ENCODE measurements around the gene NAA40.
"Not testable (repeated sequence)": the region's sequence is repeated elsewhere in the genome, so short reads cannot be mapped to it uniquely, and the experiment has no call there.

Gene NAA40

DNA sequence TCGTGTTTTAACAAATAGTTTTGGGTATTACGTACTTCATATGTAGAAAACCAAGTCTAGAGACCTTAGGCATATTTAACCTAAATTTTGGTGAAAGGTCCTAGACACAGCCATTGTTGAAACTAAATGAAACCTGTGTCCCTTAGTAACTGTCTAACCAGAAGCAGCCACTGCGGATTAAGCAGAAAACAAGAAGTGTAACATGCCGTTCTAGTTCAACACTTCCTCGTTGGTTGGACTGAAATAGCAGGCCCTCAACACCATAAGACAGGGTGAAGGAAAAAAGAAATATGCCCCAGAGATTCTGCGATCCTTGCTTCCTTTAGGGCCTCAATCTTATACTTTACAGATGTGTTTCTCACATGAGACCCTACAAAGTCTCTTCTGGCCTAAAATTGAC lies 2.0 kb downstream of the NAA40 start:
- DNase-seq, result no peak

GRCh38 chr11:63941901-63942300 lies 3.1 kb downstream of the NAA40 start:
- no peak for DNase-seq

- DNase-seq, result no peak
Measured at GRCh38 chr11:63942803-63943202, 4.0 kb downstream of the NAA40 start.

- no peak for DNase-seq
Measured at GRCh38 chr11:63944987-63945386, 6.2 kb downstream of the NAA40 start.

DNA sequence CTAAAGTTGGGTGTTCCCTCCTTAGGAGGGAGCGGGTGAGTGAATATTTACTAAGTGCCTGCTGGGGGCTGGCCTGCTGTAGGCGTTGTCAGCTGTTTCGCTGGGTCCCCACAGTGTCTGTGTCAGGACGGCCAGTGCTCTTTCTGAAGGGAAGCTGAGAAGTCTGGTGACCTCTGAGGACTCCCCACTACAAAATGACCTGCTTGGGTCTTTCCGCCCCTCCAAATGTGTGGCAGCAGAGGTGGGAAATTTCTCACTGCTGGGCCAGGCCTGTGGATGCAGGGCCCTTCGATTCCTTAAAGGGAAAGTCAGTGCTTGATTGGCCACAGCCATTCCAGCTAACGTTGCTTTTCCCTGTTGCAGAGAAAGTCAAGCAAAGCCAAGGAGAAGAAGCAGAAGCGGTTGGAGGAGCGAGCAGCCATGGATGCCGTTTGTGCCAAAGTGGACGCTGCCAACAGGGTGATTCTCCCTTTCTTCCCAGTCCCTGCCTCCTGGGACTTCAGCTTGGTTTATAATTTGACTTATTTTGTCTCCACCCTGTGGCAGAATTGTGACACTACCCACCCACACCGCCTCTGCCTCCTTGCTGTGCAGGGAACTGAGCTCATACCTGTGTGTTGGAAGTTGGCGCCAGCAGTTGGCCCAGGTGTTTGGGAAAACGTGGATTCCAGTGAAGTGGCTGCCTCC lies 6.8 kb downstream of the NAA40 start:
- peak; percentile 65 for DNase-seq

DNA sequence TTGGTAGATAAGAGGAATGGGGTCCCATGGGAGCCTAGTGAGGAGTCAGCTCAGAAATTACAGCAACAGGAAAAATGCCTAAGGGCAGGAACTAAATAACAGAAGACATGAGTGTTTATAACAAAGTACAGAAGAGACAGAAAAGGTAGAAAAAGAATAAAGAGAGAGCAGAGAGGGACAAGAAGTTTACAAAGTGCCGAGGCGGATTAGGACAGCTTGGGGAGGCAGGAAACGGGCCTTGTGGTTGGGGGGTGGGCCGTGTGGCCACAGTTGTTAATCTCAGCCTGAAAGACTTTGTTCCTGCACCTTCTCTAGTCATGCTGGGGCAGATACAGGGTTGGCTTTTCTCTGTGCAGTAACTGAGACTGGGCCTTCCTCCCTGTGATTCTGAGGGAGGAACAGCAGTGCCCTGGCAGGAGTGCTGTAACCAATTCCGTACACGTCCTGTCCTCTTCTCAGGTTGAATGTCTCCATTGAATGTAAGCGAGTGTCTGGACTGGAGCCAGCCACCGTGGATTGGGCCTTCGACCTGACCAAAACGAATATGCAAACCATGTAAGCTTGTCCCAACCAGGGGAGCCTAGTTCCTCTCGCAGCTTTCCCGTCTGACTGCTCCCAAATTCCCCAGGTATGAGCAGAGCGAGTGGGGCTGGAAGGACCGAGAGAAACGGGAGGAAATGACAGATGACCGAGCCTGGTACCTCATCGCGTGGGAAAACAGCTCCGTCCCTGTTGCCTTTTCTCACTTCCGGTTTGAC lies 13.2 kb downstream of the NAA40 start:
- DNase-seq, result peak; percentile 41

DNA sequence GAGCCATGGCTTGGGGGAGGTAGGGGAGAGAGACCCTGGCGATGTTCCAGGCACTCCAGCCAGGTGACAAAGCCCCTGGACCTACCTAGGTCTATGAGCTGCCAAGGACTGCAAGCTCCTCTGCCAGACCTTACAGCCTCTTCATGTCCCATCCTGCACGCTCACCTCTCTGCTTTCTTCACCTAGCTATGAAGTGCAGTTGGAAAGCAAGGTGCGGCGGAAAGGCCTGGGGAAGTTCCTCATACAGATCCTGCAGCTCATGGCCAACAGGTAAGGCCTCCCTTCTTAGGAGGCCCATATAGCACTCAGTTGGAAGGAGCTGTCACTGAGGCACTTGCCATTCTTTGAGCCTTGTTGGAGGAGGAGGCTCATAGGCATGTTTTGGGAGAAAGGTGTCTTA lies 13.8 kb downstream of the NAA40 start:
- no peak for DNase-seq

DNA sequence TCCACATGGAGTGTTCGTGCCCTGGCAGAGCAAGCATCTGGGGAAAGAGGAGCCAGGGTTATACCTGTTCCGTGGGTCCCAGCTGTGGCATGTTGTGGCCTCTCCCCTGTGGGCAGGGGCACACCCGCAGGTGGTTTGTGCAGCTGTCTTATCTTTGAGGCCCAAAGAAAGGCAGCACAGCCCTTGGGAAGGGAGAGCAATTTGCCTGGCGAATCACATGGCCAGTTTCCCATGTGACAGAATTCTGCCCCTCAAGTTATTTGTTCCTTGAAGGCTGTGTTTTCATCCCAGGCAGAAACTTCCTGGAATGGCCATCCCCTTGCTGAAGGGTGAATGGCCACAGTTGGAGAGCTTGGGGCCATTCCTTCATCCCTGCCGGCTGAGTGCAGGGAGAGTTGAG lies 19.2 kb downstream of the NAA40 start:
- no peak for DNase-seq

- DNase-seq, result no peak
Measured at GRCh38 chr11:63961608-63962412, 23.0 kb downstream of the NAA40 start.

GRCh38 chr11:63963895-63964294 lies 25.1 kb downstream of the NAA40 start:
- DNase-seq, result not testable (repeated sequence)

DNA sequence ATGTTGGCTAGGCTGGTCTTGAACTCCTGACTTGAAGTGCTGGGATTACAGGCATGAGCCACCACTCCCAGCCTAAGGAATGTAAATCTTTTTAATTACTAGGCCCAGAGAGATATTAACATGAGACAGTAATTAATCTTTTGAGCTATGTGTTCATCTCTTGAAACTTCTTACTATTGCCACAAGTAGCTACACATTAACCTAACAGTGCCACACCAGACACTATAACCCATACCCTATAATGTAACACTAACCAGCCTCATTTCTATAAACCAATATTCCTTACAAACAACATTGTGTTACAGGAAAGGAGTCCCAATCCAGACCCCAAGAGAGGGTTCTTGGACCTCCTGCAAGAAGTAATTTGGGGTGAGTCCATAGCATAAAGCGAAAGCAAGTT lies 27.6 kb downstream of the NAA40 start:
- no peak for DNase-seq

DNA sequence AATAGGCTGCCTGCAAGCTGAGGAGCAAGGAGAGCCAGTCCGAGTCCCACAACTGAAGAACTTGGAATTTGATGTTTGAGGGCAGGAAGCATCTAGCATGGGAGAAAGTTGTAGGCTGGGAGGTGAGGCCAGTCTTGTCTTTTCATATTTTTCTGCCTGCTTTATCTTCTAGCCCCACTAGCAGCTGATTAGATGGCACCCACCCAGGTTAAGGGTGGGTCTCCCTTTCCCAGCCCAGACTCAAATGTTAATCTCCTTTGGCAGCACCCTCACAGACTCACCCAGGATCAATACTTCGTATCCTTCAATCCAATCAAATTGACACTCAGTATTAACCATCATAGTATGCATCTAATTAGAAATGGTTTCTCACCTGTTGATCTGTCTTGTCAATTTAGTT lies 30.7 kb downstream of the NAA40 start:
- DNase-seq, result no peak

- no peak for DNase-seq
Measured at GRCh38 chr11:63970902-63971301, 32.1 kb downstream of the NAA40 start.

- not testable (repeated sequence) for DNase-seq
Measured at GRCh38 chr11:63973912-63974258, 35.1 kb downstream of the NAA40 start.

GRCh38 chr11:63974259-63975143 lies 35.7 kb downstream of the NAA40 start, which contains the start of gene COX8A:
COX8A (plus strand) TSS chr11:63974620; CDS start chr11:63974681, 61 bp downstream.
- DNase-seq, result peak; percentile 93

DNA sequence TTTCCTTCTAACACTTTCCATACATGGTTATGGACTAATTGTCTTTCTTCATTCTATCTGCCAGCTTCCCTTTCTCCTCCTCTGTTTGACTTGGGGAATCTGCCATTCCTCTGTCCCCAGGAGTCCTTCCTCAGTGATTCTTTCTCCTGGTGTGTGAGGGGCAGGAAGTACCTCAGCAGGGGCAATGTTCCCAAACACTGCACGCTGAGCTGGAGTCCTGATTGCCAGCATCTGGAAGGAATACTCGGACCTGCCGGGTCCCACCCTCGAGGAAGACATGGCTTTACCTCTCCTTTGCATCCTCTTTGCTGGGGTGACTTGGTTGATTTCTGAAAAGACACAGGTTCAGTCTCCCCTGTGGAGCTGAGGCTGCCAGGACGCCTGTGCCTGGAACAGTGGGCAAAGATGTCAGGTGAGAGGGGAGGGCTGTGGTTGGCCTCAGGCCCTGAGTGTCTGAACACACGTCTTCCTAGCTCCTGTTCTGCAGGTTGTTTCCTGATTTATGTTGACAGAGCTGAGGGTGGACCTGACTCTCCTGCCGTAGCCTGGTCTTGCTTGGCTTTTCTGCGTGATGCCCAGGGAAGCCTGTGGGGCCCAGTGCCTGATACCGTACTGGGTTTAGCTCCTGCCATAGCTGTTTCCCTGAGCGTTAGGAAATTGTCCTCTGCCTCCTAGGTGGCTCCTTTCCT lies 39.9 kb downstream of the NAA40 start:
- no peak for DNase-seq

DNA sequence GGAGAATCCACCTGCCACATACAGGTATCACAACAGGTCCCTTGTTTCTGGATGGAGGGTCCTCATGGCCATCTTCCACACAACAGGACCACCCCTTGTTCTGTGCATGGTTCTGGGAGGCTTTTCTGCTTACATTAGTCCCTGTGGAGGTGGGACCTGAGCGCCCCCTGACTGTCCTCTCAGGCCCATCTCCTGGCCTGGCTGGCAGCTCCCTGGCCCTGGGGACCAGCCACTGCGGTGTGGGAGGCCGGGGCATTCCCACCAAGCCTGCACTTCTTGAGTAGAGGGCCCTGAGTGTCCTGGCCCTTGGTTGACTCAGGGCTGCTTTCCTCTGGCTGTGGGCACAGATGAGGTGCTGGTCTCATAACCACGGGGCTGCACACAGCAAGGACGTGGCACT lies 40.6 kb downstream of the NAA40 start:
- DNase-seq, result no peak

DNA sequence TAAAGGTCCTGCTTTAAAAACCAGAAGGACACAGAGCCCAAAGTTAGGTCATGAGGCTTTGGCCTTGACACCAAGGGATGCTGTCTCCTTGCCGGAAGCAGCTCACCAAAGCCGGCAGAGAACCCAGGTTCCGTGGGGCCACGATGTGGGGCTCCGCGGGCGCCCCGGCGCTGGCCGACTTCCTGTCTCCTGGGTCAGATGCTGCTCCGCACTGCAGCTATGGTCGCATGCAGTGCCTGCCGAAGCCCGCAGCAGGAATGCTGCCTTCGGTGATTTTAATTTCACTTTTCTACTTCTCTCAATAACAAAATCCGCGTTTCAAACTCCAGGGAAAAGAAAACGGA lies 47.0 kb downstream of the NAA40 start:
- peak; percentile 81 for DNase-seq

GRCh38 chr11:63986156-63986931 lies 47.5 kb downstream of the NAA40 start, which contains the start of gene OTUB1:
OTUB1 (plus strand) TSS chr11:63986438; CDS start chr11:63986457, 19 bp downstream.
- DNase-seq, result peak; percentile 90

- no peak for DNase-seq
Measured at GRCh38 chr11:63986932-63987513, 48.2 kb downstream of the NAA40 start.

GRCh38 chr11:63991558-63991957 lies 52.8 kb downstream of the NAA40 start:
- DNase-seq, result no peak

Data from CD4-positive, alpha-beta T cell treated with Interleukin-17A for 4 hours (primary cell).